GM20000 (cell line): Measurements from ENCODE around the gene DDX54.

Experiments
- DNase-seq: peaks from one replicate; pipeline ENCODE4 v3.0.0; 2012; ENCODE audit warnings: low spot score
- CTCF ChIP-seq: IDR thresholded peaks from 2 replicates; pipeline ENCODE4 v1.5.1; 2012; ENCODE audit warnings: mild to moderate bottlenecking, control low read depth; ENCODE audit errors: extremely low read depth, missing control alignments

Gene DDX54

GRCh38 chr12:113171543-113171942 is 13.7 kb downstream of the DDX54 start:
- DNase-seq = no peak
- TF ChIP-seq CTCF = no peak

GRCh38 chr12:113170926-113171325 is 14.4 kb downstream of the DDX54 start:
- TF ChIP-seq CTCF = no peak
- no peak for DNase-seq

GRCh38 chr12:113170457-113170856 is 14.8 kb downstream of the DDX54 start:
- TF ChIP-seq CTCF = no peak
- no peak for DNase-seq

GRCh38 chr12:113169697-113170096 is 15.6 kb downstream of the DDX54 start:
- no peak for DNase-seq
- TF ChIP-seq CTCF = no peak

- TF ChIP-seq CTCF = no peak
- DNase-seq = no peak
These were observed 17.4 kb downstream of the DDX54 start for GRCh38 chr12:113167868-113168267.

GRCh38 chr12:113165521-113166450 is 19.5 kb downstream of the DDX54 start:
- no peak for TF ChIP-seq CTCF
- DNase-seq = no peak

- no peak for DNase-seq
- TF ChIP-seq CTCF = no peak
These were observed 21.3 kb downstream of the DDX54 start for GRCh38 chr12:113164014-113164413.
